HG02852 (cell line): ENCODE data around the gene HBG1.
"Not testable (repeated sequence)": the region's sequence is repeated elsewhere in the genome, so short reads cannot be mapped to it uniquely, and the experiment has no call there.

Source experiments
- ATAC-seq: cut with Tn5 transposase; IDR thresholded peaks from one replicate; pipeline ENCODE4 v1.9.1; 2021; ENCODE audit warnings: mild to moderate bottlenecking, moderate library complexity; ENCODE audit not compliant: unreplicated experiment

Gene HBG1

DNA sequence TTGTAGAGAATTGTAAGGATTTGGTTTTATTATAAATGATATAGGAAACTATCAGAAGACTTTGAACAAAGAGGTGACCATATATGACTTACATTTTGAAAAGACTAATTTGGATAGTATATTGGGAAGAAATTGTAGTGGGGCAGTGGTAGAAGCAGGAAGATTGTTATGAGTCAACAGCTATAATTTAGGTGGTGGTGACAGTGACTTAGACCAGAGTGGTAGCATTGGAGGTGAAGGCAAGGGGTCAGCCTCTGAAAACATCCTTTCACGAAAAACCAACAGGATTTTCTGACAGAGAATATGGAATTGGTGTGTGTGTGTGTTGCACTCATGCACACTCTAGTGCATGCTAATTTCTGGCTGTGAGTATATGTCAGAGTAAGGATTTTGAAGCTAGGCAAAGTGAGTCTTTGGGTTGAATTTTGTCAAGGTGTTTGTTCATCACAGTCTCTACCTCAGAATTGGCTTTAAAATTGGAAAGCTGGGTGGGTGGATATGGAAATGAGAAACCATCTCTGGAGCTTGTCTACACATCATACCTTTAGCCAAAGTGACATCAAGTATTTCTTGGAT lies 28.2 kb upstream of the HBG1 start:
- ATAC-seq: peak; percentile 43

DNA sequence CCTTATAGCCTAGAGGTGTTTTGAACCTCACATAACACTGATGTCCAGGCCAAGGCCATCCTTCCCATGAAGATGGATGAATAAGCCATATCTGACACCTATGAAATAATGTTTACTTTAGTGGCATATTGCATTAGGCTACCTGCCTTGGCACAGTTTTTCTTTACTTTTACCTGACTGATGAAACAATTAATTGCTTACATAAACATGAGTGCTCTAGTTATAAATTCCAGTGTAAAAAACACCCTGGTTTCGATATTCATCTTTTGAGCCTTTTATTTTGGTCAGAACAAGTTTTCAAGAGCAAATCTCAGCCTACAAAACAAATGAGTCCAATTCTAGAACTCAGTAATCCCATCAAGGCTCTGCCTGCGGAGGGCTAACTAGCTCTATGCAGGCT lies 27.0 kb upstream of the HBG1 start:
- no peak for ATAC-seq

DNA sequence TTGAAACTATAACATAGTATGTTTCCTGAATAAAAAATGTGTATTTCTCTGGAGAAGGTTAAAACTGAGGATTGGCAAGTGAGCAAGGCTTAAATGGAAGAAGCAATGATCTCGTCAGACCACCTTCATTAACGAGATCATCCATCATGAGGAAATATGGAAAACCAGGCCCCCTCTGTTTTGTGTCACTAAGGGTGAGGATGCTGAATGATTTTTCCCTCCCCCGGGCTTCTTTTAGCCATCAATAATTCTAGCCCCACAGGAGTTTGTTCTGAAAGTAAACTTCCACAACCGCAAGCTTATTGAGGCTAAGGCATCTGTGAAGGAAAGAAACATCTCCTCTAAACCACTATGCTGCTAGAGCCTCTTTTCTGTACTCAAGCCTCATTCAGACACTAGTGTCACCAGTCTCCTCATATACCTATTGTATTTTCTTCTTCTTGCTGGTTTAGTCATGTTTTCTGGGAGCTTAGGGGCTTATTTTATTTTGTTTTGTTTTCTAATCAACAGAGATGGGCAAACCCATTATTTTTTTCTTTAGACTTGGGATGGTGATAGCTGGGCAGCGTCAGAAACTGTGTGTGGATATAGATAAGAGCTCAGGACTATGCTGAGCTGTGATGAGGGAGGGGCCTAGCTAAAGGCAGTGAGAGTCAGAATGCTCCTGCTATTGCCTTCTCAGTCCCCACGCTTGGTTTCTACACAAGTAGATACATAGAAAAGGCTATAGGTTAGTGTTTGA lies 25.9 kb upstream of the HBG1 start:
- ATAC-seq: no peak

DNA sequence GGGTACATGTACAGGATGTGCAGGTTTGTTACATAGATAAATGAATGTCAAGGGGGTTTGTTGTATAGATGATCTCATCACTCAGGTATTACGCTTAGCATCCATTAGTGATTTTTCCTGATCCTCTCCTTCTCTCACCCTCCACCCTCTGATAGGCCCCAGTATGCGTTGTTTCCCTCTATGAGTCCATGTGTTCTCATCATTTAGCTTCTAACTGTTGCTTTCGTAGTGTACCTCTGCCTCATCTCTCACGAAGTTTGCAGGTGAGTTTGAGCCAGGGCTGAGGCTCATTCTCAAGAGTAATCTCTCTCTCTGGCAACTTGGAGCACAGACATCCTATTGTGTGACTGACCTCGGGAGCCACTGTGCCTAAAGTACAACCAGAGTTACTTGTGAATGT lies 24.7 kb upstream of the HBG1 start:
- no peak for ATAC-seq

DNA sequence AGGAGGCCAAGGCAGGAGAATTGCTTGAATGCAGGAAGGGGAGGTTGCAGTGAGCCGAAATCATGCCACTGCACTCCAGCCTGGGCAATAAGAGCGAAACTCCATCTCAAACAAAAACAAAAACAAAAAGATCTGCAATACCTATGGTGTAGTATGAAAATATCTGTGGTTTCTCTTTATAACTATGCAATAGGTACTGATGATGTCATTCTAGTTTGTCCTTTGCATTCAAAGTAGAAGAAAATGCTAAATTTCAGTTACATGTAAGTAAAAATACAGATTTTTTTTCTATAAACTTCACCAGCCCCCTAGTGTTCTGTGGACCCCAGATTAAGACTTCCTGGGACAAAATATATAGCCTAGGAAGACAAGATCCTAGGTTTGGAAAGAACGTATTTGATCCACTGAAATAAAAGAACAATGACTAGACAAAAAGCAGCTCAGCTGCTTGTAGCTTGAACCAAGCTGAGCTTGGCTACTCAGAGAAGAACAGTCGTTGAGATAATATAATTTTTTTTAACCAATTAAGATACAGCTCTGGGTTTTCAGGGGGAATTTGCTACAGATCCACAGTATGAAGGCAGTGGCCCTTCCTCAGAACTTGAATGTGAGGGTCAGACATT lies 22.8 kb upstream of the HBG1 start:
- no peak for ATAC-seq

DNA sequence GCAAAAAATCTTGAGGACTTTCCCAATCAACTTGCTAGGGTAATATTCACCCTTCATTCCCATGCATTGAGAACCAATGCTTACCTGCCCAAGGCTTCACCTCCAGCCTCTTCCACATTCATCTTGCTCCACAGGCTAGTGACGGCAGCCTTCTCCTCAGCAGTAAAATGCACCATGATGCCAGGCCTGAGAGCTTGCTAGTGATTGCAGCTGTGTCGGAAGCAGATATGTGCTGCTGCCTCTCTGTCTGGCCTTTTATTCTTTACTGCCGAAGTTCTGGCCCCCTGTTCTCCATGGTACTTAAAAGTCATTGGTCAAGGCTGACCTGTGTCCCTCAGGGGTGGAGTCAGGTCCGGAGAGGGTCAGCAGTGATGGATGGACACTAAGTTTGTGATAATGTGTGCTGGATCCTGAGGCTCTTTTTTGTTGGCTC lies 20.1 kb upstream of the HBG1 start, which contains the start of gene HBE1:
TSS of gene HBE1 (minus strand) at position 231 of the 433 bp plus-strand sequence. CDS start at position 176, 55 bp downstream.
- ATAC-seq: no peak

DNA sequence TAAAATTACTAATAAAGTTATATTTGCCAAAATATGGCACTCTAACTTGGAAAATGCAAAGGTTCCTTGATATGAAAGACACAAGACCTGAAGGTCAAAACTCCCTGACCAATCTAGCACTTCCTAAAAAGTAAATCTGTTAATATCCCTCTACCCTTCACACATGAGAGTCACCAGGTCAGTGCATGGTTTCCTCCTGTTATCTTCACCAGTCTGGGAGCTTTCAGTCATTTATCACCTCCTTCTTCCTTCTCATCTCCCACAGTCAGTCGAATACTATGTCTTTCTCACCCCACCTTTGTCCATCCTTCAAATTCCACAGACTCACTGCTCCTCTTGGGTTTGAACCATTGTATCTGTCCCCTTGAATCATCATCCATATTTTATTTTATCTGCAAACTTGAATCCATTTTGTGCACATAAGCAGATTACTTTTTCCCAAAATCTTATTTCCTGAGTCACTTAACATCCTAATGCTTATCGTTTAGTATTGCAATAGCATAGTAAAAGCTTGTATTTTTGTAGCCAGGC lies 17.4 kb upstream of the HBG1 start:
- no peak for ATAC-seq

DNA sequence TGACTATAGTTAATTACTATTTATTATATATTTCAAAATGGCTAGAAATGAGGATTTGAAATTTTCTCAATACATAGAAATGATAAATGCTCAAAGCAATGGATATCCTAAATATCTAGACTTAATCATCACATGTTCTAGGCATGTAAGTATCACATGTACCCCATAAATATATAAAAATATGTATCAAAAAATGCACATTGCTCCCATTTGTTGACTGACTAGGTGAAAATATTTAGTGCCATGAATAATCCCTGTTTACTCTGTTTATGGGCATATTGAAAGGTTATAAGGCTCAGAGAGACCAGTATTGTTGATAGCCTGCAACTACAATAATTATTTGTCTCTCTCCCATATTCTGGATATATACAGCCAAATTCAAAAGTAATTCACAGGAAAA lies 17.0 kb upstream of the HBG1 start:
- no peak for ATAC-seq

DNA sequence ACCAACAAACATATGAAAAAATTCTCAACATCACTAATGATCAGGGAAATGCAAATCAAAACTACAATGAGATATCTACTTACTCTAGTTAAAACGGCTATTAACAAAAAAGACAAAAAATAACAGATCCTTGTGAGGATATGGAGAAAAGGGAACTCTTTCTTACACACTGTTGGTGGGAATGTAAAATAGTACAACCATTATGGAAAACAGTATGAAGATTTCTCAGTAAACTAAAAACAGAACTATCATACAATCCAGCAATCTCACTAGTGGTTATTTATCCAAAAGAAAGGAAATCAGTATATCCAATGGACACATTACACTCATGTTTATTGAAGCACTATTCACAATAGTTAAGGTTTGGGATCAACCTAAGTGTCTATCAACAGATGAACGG lies 16.2 kb upstream of the HBG1 start:
- ATAC-seq: no peak

DNA sequence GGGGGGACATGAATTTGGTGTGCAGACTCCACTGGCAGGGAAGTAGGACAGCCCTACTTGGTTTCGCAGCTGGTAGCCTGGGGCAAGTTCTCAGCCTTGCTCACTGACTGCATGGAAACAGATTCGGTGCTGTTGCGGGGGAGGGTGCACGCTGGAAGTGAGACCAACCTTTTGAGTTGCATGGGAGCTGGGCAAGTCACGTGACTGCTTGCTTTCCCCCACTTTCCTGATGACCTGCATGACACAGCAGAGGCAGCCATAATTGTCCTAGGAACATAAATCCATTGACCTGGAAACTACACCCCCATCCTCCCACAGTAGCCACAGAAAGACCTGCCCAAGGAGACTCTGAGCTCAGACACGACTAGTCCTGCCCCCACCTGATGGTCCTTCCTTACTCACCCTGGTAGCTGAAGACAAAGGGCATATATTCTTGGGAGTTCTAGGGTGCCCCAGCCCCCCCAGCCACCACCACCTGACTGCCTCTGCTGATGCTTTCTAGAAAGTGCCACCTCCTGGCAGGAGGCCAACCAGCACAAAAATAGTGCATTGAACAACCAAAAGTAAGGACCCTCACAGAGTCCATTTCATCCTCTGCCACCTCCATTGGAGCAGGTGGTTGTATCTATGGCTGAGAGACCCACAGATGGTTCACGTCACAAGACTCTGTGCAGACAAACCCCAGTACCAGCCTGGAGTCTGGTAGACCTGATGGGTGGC lies 9.0 kb upstream of the HBG1 start:
- ATAC-seq: no peak

DNA sequence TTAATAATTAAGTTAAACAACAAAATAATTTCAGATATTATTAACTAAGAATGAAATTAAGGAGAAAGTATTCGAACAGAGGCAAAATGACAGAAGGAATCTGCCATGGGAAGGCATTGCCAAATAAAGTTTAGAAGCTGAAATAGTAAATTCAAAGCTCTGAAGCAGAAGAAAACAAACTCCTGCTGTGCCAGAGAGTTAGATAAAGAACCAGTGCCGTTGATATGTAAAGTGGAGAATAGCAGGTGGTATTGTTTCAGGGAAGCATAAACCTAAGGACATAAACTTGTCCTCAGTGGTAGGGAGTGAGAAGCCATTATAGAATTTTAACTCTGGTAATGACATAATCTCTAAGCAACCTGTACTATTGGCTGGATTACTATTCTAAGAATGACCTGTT lies 7.6 kb upstream of the HBG1 start:
- no peak for ATAC-seq

DNA sequence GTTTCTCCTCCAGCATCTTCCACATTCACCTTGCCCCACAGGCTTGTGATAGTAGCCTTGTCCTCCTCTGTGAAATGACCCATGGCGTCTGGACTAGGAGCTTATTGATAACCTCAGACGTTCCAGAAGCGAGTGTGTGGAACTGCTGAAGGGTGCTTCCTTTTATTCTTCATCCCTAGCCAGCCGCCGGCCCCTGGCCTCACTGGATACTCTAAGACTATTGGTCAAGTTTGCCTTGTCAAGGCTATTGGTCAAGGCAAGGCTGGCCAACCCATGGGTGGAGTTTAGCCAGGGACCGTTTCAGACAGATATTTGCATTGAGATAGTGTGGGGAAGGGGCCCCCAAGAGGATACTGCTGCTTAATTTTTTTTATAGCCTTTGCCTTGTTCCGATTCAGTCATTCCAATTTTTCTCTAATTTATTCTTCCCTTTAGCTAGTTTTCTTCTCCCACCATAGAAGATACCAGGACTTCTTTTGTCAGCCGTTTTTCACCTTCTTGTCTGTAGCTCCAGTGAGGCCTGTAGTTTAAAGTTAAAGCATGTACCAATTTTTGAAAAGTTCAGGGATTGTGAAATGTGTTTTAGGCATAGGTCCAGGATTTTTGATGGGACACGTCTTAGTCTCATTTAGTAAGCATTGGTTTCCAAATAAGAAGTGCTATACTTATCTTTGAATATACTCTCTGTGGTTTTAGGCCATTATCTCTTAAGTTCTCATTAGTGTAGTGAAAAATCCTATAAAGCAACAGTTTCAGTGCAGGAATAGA lies 5.2 kb upstream of the HBG1 start, which contains the start of gene HBG2:
TSS of gene HBG2 (minus strand) at position 136 of the 768 bp plus-strand sequence. CDS start at position 83, 53 bp downstream.
- ATAC-seq: not testable (repeated sequence)

DNA sequence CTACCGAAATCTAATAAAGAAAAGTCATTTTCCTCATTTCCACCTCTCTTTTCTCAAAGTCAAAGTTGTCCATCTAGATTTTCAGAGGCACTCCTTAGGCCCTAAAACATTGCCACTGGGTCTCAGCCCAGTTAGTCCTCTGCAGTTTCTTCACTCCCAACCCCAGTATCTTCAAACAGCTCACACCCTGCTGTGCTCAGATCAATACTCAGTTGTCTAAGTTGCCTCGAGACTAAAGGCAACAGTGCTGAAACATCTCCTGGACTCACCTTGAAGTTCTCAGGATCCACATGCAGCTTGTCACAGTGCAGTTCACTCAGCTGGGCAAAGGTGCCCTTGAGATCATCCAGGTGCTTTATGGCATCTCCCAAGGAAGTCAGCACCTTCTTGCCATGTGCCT lies 4.4 kb upstream of the HBG1 start:
- ATAC-seq: not testable (repeated sequence)

DNA sequence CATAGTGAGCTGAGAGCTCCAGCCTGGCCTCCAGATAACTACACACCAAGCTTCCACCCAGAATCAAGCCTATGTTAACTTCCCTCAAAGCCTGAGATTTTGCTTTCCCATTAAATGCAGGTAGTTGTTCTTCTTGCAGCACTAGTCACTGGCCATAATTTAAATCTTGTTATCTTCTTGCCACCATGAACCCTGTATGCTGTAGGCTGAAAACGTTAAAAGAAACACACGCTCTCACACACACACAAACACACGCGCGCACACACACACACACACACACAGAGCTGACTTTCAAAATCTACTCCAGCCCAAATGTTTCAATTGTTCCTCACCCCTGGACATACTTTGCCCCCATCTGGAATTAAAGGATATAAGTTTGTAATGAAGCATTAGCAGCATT lies 3.8 kb upstream of the HBG1 start:
- not testable (repeated sequence) for ATAC-seq

DNA sequence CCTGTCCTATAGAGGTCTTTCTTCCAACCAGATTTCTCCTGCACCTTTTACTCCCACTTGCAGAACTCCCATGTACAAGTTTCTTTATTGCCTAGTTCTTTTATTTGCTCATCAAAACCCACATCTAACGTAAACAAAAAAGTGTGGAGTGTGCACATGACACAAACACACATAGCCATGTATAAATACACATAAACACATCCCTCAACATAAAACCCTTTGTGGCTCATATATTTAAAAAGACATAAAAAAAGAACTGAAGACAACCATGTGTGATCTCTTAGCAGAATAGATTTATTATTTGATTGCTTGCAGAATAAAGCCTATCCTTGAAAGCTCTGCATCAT lies 3.2 kb upstream of the HBG1 start:
- ATAC-seq: no peak

DNA sequence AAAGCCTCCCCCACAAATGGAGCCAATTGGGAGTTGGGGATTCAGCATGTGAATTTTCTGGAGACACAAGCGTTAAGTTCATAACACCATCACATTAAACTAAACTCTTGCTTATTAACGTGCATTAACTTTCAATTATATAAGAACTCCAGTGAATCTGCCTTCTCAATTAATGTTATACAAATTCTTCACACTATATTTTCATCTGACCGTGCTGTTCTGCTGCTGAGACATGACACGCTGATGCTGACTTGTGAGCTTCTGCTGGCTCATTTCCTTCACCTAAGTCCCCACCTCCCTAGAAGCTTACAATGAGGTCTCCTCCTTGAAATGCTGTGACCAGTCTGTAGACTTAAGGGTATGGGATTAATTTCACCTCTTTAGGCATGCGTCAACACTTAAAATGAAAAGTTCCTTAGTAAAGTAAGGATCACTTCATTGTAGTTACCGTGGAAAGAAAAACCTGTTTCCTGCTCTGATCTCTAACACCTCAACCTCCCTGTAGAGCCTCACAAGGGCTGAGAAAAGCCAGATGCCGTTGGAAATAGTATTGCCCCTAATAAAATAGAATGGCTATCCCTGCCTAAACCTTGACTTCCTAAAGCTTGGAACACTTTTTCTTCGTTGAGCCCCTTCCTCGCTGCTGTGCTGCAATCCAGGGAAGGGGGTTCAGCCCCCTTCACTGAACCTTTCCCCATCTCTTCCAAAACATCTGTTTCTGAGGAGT lies 2.7 kb upstream of the HBG1 start:
- no peak for ATAC-seq

DNA sequence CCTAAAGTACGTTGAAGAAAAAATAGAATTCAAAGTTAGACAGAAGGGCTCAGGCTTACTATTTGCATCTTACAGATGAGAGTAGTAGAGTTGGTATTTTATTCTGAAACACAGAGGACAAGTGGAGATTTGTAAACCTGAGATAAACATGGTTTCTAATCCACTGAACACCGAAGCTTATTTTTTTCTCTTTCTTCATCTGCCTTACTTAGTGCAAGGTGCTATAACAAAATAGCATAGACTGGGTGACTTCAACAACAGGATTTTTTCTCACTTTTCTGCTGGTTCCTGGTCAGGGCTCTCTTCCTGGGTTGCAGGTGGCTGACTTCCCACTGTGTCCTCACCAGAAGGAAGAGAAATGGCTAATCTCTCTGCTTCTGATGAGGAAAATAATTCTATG lies 2.1 kb upstream of the HBG1 start:
- ATAC-seq: no peak

DNA sequence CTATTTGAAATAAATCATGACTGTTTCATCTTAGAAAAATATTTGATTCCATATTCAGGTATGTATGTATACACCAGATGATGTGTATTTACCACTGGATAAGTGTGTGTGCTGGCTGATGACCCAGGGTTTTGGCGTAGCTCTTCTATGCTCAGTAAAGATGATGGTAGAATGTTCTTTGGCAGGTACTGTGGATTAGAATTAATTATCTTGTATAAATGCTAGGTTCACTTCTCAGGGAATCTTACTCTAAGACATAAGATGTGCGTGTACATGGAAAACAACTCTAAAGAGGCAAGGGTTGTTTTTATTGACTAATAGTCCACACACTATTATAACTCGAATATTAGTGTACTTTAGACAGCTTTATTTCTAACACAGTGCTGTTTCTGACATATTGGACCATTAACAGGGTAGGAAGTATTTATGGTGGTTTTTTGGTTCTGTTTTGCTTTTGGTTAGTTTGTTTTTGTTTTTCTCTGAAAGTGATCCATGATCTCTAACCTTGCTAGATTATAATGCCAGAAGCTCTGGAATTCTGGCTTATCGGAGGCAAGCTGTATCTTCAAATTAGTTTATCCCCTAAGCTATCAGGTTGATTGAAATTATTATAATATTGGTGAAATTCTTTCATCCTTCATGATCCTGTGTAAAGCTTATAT lies 1.0 kb upstream of the HBG1 start:
- ATAC-seq: no peak

DNA sequence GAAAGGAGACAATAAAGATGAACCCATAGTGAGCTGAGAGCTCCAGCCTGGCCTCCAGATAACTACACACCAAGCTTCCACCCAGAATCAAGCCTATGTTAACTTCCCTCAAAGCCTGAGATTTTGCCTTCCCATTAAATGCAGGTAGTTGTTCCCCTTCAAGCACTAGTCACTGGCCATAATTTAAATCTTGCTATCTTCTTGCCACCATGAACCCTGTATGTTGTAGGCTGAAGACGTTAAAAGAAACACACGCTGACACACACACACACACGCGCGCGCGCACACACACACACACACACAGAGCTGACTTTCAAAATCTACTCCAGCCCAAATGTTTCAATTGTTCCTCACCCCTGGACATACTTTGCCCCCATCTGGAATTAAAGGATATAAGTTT lies 1.2 kb downstream of the HBG1 start:
- ATAC-seq: not testable (repeated sequence)
